Posterior vena cava (tissue), 2 donors: ENCODE measurements around the gene CCDC142. TPM values are rescaled to one million over a fixed set of nuclear protein-coding genes. Genes with fewer than 3 reads are reported as not detected.

Source experiments
- DNase-seq: peaks from one replicate; pipeline ENCODE4 v3.0.0-alpha.2; 2020; ENCODE audit warnings: low spot score
- intact Hi-C, 2 donors: fragments of 100-400 bp; cut with DNase I; formaldehyde crosslinking; loops; one replicate each; pipeline versions ENCODE4 v1.14.1 to v1.14.2; 2022 to 2023
- long read RNA-seq, 2 donors: library from polyadenylated mRNA; unstranded; transcript quantifications; one replicate each; pipeline ENCODE4 v2.0.0, GENCODE V29; 2020 to 2021
- total RNA-seq, 2 donors: library from RNA; stranded (reverse); fragmentation: NEBNext Ultra II Directional; extraction: Animal tissue kit (Norgen Biotek cat#: 25700); gene quantifications; one replicate each; pipeline ENCODE4 v1.2.1, GENCODE V29; 2021
- donor health status: DM: yes; HTN: yes; CAD: no.
- donor health status: DM: yes; HTN: yes; CAD: no.

CCDC142 gene, protein sequence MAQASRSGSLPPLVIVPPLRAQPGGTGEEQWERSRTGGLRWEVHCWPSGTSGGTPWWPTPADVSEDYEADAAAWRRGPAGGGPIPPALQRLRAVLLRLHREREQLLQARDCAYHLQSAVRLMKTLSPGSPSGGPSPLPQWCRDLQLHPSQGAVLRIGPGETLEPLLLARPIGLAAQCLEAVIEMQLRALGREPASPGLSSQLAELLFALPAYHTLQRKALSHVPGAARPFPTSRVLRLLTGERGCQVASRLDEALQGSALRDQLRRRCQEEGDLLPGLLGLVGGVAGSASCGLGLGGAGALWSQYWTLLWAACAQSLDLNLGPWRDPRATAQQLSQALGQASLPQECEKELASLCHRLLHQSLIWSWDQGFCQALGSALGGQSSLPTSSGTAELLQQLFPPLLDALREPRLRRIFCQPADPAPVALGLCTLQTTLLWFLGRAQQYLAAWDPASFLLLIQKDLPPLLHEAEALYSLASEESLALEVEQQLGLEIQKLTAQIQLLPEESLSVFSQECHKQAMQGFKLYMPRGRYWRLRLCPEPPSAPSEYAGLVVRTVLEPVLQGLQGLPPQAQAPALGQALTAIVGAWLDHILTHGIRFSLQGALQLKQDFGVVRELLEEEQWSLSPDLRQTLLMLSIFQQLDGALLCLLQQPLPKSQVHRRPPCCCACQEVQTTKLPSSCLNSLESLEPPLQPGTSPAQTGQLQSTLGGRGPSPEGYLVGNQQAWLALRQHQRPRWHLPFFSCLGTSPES
- total RNA-seq, result 10 to 100 TPM in 1 of 2 donors, 1 to 10 TPM in 1; 9.9 to 11.2 TPM
- long read RNA-seq, donor 1, partial matches to known transcripts, result 1 of 6 reads
- long read RNA-seq, donor 1, other reads (novel, unspliced or antisense), result 2 of 6 reads
- long read RNA-seq, donor 2, transcript CCDC142-202 (9 exons, 3,406 nt), result major isoform, 10 of 21 reads
- long read RNA-seq, donor 2, partial matches to known transcripts, result 3 of 21 reads
- long read RNA-seq, donor 2, other reads (novel, unspliced or antisense), result 8 of 21 reads

DNA sequence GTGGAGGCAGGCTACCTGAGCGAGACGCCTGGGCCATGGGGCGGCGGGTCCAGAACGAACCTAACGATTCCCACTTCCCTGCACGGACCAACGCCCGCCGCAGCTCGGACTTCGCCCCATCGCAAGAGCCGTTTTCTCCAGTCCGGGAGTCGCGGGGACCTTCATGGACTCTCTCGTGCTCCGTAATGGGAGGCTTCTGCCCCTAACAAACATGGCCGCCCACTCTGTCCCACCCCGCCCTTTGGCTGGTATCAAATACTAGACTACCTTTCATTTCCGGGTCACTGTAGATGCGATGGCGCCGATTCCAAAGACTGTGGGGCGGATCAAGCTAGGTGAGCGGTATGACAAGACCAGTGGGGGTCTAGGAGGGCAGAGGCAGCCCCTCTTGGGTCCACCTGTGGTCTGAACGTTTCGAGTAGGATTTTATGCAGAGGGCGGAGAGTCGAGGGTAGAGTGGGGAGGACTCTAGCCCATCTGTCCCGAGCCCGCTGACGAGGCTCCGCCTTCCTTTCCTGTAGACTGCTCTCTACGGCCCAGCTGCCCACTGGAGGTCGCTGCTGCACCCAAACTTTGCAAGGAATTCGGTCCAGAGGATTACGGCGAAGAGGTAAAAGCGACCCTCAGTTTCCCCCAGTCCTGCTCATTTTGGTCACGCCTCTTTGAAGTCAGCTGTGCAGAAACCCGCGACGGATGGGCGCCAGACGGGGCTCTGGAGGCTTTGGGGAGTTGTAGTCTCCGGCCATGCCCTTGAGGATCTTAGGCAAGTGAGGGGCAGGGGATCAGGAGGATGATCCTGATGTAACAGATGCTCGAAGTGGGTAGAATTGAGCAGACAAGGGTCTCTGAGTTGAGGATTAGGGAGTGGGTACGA, at the start of gene CCDC142, which contains the start of gene TTC31:
Gene CCDC142 (minus strand): TSS at position 198 of the 874 bp plus-strand sequence. CDS start 161 bp downstream, at position 37.
Gene TTC31 (plus strand): TSS at position 281 of the 874 bp plus-strand sequence. CDS start 15 bp downstream, at position 296.
- DNase-seq, result peak; percentile 99
- intact Hi-C loops, result loop anchor here (5.0 kb wide), 2 partner anchors 99 to 104 kb away; no protein-coding TSS in a partner anchor

DNA sequence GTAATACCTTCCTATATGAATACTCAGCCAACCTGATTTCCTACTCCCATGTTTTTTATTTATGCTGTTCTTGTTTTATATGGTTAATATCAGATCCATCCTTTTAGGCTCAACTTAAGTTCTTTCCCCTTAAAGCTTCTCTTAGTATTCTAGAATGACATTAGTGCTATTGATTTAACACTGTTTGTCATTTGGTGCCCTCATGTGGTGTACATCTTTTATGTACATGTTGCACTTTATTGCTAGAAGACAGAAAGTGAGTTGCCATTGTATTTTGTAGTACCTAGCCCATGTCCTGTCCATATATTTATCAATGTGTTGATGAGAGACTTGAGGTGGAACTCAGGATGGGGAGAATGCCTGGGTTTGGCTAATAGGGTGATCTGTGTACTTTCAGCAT, 49.4 kb upstream of the CCDC142 start:
- intact Hi-C loops, result no loop called here
- no peak for DNase-seq

DNA sequence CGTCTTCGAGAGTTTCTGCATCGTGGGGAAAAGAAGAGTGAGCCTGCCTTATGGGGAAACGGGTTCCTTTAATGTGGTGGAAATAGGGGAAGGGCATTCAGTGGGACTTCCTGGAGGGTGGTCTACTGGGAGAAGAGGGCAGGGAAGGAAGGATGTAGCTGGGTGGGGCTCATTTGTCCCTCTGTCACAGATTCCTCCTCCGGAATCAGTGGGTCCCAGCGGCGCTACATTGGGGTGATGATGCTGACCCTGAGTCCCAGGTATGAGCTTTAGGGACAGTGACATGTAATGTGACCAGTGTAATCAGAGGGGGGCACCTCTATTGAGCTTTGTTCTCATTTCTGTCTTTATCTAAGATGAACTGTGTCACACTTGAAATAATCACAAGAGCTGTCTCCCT, 48.9 kb upstream of the CCDC142 start:
- intact Hi-C loops, result no loop called here
- no peak for DNase-seq

DNA sequence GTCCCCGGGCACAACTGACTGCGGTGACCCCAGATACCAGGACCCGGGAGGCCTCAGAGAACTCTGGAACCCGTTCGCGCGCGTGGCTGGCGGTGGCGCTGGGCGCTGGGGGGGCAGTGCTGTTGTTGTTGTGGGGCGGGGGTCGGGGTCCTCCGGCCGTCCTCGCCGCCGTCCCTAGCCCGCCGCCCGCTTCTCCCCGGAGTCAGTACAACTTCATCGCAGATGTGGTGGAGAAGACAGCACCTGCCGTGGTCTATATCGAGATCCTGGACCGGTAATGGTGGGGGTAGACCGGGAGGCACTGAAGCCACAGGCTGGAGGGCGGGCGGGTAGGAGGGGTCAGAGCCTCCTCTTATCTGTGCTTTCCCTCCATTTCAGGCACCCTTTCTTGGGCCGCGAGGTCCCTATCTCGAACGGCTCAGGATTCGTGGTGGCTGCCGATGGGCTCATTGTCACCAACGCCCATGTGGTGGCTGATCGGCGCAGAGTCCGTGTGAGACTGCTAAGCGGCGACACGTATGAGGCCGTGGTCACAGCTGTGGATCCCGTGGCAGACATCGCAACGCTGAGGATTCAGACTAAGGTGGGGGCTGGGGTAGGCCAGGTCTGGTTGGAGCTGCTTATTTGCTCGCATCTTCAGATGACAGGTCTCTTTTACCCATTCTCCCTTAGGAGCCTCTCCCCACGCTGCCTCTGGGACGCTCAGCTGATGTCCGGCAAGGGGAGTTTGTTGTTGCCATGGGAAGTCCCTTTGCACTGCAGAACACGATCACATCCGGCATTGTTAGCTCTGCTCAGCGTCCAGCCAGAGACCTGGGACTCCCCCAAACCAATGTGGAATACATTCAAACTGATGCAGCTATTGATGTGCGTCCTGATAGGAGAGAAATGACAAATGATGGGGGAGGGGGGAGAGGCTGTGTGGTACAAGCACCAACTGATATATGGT, 47.7 kb upstream of the CCDC142 start:
- intact Hi-C loops, result no loop called here
- peak; percentile 88 for DNase-seq

DNA sequence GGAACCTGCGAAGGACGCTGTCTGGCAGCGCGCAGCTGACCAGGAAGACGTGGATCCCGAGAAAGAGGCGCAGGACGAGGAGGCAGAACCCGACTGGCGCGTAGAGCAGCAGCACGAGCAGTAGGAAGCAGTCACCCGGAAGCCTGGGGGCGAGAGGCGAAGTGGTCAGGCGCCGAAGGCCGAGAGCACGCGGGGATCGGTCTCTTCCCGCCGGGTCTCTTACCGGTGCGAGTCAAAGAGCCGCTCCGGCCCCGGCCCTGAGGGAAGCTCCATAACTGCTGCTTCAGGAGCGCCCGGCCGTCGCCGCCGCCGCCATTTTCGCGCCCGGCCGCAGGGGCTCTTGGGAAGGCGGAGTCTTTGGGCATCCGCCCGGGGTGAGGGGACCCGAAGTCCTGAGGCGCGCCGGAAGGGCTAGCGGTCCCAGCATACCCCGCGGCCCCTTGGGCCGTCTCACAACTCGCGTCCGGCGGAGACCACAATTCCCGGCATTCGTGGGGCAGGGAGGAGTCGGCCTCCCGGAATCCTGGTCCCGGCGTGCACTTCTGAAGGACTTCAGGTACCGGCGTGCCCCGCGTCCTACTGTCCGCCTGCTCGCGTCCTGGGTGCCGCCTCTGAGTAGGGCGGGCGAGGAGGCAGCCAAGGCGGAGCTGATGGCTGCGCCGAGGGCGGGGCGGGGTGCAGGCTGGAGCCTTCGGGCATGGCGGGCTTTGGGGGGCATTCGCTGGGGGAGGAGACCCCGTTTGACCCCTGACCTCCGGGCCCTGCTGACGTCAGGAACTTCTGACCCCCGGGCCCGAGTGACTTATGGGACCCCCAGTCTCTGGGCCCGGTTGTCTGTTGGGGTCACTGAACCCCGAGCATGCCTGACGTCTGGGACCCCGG, 46.8 kb upstream of the CCDC142 start, which contains the start of the genes AUP1 and HTRA2:
Gene AUP1 (minus strand): TSS at position 350 of the 882 bp plus-strand sequence. CDS start 77 bp downstream, at position 273.
Gene HTRA2 (plus strand): TSS at position 577 of the 882 bp plus-strand sequence. CDS start 74 bp downstream, at position 651.
- intact Hi-C loops, result no loop called here

DNA sequence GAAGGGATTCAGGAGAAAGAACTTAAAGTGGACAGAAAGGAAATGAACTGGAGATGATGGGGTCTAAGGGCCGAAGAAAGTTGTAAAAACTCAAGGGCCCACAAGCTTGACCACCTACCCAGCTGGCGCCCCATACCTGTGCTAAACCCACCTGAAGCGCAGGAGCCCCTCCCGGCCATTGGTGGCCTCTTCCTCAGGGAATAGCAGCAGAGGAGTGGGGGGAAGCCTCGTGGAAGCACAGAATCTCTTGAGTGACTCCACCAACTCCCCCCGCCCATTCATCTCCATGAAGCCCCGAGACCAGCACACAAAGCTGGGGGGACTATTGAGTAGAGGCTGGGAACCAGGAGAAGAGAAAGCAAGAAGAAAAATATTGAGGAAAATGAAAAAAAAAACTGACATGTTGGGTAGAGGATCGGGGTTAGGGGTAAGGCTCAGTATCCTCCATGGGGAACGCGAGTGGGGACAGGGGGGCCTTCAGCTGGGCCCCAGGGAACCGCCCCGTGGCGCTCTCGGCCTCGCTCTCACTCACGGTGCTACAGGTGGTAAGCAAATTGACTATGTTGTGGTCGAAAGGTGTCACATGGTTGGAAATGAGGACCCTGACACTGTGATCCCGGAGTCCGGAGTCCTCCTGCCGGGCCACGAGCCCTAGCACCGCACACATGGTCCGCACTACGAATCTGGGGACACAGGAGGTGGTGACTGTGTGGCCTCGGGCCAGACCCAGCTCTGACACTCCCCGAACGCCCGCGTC, 46.0 kb upstream of the CCDC142 start:
- DNase-seq, result no peak
- intact Hi-C loops, result no loop called here

More for the DNA sequence above, 46.8 kb upstream of the CCDC142 start, which contains the start of the genes AUP1 and HTRA2:
- peak; percentile 100 for DNase-seq

DNA sequence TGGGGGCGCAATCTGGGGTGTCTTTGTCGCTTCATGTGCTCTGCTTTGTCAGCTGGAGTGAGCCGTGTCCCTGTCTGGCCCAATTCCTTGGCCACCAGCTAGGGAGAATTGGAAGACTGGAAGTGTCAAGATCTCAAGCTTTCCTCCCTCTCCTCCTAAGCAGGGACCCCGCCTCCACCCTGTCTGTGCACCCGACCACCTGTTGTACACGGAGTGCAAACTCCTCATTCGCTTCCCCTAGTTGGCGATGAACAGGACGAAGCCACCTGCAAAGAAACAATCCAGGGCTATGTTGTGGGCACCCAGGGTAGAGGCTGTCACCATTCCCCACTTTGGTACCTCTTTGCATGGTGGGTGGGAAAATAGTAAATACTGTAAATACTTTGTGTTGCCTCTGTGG, 44.9 kb upstream of the CCDC142 start:
- intact Hi-C loops, result no loop called here
- no peak for DNase-seq

DNA sequence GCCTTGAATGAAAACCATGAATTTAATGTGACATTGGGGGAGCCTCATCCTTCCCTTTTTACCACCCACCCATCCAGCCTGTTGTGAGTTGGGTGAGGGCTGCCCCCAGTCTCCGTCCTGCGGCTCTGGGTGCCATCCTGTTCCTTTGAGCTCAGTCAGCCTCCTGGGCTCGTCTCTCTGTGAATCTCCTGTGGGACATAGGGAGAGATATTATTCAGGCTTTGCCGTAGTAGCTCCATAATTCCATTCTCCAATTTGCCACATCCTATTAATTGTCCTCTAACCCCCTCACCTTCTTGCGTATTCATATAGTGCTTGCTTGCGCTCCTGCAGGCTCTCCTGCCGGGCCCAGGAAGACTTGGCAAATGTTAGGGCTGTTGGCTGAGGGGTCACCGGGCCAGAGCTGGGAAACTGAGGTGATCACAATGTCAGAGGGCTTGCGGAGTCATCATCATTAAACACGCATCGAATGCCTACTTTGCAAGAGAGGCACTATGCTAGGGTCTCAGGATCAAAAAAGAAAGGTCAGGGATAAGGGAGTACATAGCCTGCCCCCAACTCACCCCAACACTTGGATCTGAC, 43.9 kb upstream of the CCDC142 start:
- DNase-seq, result no peak
- intact Hi-C loops, result no loop called here

DNA sequence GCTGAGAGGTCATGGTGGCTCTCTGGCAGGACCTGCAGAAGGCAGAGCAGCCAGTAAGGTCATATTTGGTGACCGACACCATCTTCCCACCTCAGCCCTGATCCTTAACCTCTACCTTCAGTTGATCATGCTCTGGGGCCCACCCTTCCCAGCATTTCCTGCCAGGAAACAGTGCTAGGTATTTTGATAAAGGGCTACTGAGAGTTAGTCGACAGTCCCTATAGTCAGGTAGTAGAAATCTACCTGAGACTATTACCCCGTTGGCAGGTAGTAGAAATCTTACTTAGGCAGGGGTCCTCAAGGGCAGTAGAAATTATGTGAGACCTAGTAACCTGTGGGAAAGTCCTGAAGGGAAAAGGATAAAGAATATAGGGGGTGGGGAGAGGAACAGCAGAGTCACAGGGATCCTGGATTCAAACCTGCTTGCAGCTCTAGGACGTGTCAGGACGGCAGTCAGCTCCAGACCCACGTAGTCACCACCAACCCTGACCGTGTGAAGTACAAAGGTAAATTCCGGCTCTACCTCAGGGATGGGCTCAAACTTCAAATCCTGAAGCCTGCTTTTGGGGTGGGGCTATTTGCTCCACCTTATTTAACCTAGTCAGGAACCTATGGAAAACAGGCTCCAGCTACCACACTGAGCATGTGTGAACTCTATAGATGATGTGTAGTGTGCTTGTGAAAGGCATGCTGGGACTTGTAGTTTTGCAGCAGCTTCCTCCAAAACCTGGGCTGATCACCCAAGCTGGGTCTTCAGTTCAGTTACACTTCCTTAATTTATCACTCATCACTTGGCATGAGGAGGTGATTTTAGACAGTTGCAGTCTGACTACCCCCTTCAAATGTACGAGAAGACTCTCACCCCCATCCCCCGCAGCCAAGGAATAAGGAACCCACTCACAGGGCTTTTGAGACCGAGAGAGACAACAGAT, 43.2 kb upstream of the CCDC142 start, which contains the start of gene DQX1:
Gene DQX1 (minus strand): TSS at position 515 of the 932 bp plus-strand sequence. CDS start 502 bp downstream, at position 13.
- peak; percentile 38 for DNase-seq
- intact Hi-C loops, result no loop called here

DNA sequence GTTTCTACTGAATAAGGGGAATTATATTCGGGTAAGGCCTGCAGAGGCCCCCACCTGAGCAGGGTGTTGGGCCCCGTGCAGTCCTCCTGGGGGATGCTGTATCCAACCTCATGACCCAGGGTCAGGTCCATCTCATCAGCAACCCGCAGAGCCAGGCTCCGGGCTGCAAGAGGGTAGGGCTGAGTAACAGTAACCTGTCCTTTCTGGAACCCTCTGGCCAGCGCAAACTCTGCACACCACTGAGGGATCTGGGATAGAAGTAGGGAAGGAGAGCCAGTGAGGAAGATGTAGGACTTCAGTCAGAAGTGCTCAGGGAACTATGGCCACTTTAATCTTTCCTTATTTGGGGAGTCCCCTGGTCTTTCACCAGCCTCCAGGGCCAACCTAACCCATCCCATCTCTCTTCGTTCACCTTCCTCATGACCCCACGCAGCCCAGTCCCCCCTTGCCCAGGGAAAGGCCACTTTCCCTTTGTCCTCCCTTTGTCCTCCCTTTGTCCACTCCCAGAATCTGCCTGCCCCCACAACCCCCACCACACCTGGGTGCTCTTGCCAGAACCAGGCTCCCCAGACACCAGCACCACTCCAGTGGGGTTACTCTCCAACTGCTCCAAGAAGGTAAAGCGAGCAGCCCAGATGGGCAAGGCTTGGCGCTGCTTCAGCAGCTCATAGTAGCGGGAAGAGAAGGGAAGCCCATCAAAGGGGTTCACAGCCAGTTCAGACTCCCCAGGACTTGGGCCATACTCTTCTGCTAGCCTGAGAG, 42.3 kb upstream of the CCDC142 start:
- intact Hi-C loops, result no loop called here
- no peak for DNase-seq

DNA sequence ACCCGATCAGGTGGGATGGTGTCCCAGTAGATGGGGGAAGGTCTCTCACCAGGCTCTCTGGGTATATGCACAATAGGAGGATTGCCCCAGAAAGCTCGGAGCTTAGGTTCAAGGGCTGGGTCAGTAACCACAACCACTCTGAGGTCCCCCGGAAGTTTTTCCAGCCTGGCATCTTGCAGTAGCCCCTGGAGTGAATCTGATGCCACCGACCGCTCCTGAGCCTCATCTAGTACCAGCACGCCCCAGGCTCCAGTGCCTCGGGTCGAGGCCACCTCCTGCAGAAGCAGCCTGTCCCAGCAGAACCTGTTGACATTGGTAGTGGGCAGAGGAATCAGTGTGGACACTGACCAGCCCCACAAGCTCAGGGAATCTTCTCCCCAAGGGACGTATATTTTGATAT, 41.2 kb upstream of the CCDC142 start:
- intact Hi-C loops, result no loop called here
- DNase-seq, result no peak

DNA sequence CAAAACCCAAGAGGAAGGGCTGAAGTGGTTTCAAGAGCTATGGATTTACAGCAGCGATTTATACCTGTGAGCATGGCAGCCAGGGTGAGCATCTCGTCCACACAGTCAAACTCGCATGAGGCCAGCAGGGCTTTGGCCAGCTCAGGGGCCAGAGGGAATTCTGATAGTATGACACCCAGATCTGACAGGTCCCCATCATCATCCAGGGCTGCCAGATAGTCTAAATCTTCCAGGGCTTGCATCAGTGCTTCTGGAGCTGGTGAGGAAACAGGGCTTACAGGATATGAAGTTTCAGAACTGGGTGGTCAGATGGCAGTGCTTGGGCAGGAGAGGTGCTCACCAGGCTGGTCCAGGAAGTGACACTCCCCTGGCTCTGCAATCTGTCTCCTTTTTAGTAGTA, 39.7 kb upstream of the CCDC142 start:
- intact Hi-C loops, result no loop called here
- DNase-seq, result no peak

DNA sequence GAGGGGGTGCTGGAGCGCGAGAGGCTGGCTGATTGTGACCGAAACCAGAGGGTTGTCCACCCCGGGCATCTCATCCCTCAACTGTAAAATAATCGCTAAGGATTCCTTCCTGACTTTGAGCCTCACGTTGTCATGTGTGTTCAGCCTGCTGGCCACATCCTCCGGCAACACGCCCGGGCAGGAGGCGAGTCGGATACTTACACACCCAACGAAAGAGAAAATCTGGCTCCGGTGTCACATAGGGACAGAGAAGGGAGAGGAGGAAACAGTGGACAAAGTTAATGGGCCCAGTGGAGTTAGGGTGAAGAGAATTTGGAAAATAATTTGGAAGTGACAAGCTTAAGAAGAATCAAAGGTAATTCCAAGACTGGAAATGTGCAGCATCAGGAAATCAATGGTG, 33.9 kb upstream of the CCDC142 start:
- intact Hi-C loops, result no loop called here
- DNase-seq, result no peak
